Stimulated activated CD4-positive, alpha-beta T cell treated with anti-CD3 and anti-CD28 coated beads, Interleukin-12 subunit alpha, Interleukin-12 subunit beta, amount 100 ng/mL, for 48 hours (primary cell): ENCODE measurements around the gene ABCA2.
"Not testable (repeated sequence)": the region's sequence is repeated elsewhere in the genome, so short reads cannot be mapped to it uniquely, and the experiment has no call there.

Experiments used
- DNase-seq, 3 donors: peaks; one replicate each; pipeline ENCODE4 v3.0.0-alpha.2; 2020; ENCODE audit warnings: low read depth in 2 of 3, low spot score in 1 of 3

ABCA2 gene

DNA sequence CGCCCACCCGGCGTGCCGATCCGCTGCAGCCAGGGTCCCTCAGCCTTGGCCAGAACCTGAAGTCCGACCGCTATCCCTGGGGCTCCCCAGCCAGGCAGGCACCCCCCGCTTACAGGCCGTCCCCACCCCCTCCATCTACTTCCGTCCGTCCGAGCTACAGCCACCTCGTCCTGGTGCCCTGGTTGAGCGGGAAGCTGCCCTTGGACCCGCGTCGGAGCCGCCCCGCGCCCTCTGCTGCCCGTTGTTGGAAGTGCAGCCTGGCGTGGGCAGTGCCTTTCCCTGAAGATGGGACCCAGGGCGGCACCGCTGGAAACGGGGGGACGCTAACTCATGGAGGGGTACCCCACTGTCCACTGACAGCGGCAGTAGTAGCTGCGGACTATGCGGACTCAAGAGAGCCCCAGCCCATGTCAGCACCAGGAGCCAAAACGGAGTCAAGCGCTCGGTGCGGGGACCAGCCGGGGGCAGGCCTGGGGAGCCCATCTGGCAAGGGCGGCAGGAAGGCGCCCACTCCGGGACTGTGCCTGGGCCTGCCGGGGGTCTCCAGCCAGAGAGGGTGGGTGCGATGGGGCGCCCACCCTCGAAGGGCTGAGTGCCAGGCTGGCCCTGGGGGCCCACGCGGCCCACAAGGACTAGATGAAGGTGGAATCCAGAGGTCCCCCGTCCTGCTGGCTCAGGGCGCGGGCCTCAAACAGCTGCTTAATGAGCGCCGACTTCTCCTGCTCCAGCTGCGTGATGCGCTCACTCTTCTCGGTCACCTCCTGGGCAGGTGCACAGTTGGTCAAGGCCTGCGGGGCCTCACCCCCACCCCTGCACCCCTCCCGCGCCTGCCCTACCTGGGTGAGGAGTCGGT is 36.2 kb upstream of the ABCA2 start:
- DNase-seq = peak; percentile 36 to 67 (median 60)

DNA sequence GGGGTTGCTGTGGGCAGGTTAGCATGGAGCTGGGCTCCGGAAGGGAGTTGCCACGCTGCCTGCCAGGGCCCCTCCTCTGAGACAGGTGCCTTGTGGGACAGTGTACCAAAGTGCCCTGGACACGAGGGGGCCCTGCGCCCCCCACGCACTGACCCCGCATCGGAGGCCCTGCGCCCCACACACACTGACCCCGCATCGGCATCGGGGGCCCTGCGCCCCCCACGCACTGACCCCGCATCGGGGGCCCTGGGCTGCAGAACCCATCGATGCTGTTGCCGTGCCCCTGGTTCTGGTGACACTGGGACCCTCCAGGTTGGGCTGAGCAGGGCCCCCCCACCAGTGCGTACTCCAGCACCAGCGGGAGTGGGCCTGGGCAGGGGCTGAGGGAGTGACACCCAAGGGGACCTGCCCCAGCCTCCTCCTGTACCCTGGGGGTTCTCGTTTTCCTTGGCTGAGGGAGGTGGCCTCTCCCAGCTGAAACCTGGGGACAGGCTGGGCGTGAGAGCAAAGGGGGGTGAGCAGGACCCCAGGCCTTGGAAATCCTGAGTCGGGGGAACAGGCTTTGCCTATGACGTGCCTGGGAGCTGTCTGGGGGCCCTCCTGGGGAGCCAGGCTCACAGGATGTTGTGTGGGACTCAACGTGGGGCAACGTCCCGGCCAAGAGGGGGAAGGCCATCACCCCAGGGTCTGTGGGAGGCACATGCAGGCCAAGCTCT is 35.4 kb upstream of the ABCA2 start:
- DNase-seq = no peak

DNA sequence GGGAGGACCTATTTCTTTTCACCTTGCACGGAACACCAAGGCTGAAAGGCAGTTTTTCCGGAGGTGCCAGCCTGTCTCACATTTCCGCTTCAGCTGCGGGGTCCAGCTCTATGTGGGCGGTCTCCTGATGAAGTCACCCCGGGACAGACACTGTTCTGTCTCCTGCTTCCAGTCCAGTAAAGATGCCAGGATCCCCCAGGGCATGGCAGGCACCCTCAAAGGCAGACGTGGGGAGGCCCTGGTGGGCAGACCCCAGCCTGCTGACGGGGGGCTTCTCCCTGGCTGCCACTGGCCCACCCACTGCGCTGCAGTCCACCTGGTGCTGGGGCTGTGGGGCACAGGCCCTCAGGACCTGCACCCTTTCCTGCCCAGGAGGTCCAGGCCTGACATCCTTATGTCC is 34.8 kb upstream of the ABCA2 start:
- DNase-seq = not testable (repeated sequence)

DNA sequence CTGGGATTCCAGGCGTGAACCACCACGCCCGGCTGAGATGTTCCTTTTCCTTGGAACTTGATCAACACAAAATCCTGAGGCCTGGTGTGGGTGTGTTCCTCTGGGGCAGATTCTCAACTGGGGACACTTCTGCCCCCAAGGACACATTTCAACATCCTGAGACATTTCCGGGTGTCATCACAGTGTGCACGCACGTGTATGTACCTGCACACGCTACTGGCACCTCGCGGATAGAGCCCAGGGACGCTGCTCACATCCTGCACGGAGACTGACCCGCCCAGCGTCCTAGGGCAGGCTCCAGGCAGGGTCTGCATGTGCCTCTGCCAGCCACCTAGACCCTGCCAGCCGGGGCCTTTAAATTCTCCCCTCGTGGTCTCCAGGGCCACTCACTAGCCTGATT is 34.3 kb upstream of the ABCA2 start:
- DNase-seq = no peak

DNA sequence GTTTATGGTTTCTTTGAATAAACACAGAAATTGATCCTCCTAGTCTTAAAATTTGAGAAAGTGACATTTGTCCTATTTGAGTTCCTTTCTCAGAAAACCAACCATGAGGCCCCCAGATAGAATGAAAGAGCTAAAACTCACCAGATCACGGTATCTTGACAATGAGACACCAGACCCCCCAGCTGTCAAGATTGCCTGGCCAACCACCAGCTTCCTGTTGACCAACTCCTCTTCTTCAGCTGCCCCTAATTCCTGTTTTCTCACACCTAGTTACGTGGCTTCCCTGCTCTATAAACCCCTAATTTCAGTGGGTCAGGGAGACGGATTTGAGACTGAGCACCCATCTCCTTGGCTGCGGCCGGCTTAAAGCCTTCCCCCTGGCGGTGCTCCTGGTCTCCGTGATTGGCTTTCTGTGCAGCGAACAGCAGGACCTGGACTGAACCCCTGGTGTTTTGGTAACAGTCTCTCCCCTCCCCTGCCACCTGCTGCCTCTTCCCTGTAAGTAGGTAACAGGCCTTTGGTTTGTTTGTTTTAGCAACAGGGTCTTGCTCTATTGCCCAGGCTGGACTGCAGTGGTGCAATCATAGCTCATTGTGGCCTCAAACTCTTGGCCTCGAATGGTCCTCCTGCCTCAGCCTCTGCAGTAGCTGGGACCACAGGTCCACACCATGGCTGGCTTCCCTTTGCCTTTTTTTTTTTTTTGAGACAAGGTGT is 30.6 kb upstream of the ABCA2 start:
- DNase-seq = no peak

DNA sequence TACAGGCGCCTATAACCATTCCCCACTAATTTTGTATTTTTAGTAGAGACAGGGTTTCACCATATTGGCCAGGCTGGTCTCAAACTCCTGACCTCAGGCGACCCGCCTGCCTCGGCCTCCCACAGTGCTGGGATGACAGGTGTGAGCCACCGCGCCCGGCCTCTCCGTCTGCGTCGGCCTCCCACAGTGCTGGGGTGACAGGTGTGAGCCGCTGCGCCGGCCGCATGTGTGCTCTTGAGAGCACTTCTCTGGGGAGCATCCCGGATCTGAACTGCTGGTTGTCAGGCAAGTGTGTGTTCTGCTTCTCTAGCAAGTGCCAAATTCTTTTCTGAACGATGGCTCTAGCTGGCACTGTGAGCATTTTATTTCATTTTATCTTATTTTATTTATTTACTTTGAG is 29.5 kb upstream of the ABCA2 start:
- no peak for DNase-seq

DNA sequence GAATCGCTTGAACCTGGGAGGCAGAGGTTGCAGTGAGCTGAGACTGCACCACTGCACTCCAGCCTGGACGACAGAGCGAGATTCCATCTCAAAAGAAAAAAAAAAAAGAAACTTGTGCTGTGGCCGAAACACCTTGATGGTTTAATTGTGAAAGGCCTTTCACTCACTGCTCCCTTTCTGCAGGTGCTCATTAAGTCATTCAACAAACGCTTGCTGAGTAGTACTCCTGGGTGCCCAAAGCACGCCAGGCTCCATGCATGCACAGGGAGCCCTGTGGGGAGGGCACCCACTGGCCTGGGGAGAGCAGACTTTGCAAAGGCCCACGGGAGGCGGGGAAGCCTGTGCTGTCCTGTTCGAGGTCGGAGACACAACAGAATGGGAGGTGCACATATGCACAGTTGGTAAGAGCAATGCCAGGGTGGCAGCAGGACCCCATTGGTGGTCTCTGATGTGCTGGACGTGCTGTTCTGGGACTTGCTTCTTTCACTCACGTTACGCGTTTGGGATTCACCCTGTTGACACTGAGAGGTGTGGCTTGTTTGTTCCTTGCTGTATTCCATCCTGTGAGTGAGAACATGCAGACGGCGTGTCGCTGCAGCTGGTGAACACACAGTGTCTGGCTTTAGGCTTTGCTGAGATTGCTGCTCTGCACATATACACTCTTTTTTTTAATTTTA is 28.8 kb upstream of the ABCA2 start:
- DNase-seq = no peak

DNA sequence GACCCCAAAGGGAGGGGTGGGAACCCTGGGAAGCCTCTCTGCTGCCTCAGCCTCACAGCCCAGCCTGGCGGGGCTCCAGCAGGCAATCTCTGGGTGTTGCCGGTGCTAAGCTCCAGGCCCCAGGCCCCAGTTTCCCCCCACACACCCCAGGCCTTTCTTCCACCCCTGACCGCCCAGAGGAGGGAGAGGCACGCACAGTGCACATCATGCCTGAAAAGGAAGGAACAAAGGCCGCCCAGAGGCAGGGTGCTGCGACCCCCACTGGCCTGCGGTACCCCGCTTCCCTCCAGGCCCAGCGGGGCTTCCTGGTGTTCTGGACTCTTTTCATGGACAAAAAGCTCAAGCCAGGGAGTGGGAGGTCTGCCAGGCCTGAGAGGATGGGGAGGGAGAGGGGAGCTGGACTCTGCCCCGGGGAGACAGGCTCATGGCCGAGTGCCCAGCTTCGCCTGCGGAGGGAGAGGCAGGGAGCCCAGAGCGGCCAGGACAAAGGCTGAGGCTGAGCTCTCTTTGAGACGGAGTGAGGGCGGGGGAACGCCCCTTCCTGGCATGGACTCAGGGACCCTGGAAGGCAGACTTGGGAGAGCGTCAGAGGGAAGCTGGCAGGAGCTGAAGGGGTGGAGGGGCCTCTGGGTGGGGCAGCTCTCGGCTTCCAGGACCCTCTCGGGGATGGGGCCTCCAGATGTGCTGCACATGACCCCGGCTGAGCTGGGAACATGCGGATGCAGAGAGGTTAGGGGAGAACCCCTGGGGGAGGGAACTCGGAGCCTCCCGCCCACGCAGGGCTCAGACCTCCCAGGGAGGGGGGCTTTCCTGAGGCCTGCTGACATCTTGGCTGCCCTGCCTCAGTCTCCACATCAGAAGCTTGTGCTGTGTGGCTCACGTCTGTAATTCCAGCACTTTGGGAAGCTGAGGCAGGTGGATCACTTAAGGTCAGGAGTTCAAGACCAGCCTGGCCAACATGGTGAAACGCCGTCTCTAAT is 27.6 kb upstream of the ABCA2 start:
- DNase-seq = no peak

DNA sequence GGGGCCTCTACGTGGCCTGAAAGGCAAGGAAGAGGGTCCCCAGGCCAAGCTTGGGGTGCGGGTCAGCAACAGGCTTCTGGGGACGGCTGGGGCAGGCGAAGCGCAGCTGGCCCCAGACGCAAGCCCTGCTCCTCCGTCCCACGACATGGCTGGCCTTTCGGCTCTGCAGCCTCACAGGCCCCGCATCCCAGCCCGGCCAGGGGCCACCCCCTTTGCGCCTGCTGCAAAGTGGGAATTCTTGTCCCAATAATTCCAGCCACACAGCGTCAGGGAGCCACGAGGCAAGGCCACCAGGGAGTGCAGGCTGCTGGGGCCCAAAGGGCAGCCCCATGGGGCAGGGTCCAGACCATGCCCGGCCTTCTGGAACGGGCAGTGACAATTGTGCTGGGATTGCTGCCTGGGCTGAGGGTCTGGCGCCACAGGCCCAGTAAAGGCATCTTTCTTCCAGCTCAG is 26.9 kb upstream of the ABCA2 start:
- DNase-seq = no peak

DNA sequence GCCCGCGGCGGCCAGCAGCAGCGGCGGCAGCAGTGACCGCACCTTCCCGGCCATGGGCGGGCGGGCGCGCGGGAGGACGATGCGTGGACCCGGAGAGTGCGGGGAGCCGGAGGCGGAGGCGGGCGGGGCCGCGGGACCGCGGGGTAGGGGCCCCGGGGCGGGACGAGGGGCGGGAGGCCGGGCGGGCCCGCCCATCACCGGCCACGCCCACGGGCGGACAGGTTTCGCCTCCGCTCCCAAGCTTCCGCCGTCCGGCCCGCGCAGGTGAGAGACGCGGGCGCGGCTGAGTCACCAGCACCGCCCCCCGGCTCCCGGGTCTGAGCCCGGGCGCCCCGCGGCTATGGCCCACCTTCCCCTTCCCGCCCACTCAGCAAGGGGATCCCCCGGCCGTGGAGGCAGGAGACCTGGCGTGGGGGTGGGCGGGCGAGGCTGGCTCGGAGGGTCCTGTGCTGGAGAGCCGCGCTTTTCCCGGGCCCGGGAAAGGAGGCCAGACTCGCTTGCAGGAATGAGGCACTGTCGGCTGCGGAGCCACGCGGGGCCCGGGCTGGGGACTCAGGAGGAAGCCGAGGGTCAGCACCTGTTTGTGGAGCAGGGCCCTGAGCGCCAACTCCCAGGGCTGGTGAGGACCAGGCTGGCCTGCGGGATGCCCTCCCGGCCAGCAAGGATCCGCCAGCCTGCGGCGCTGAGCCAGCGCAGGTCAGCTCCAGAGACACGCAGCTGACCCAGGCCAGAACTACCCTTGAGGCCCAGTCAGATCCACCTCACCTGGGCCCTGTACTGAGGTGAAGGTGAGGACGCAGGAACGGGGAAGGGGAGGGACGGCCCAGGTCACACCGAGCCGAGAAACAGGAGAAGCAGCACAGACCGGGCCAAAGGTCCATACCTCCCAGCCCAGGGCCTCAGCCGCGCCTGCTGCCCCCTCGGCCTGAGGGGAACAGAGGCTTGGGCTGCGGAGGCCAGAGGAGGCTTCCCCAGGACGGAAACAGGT is 26.2 kb upstream of the ABCA2 start, which contains the start of gene ENTPD2:
TSS of gene ENTPD2 (minus strand) at position 118 of the 988 bp plus-strand sequence. CDS start at position 54, 64 bp downstream.
- DNase-seq = no peak

DNA sequence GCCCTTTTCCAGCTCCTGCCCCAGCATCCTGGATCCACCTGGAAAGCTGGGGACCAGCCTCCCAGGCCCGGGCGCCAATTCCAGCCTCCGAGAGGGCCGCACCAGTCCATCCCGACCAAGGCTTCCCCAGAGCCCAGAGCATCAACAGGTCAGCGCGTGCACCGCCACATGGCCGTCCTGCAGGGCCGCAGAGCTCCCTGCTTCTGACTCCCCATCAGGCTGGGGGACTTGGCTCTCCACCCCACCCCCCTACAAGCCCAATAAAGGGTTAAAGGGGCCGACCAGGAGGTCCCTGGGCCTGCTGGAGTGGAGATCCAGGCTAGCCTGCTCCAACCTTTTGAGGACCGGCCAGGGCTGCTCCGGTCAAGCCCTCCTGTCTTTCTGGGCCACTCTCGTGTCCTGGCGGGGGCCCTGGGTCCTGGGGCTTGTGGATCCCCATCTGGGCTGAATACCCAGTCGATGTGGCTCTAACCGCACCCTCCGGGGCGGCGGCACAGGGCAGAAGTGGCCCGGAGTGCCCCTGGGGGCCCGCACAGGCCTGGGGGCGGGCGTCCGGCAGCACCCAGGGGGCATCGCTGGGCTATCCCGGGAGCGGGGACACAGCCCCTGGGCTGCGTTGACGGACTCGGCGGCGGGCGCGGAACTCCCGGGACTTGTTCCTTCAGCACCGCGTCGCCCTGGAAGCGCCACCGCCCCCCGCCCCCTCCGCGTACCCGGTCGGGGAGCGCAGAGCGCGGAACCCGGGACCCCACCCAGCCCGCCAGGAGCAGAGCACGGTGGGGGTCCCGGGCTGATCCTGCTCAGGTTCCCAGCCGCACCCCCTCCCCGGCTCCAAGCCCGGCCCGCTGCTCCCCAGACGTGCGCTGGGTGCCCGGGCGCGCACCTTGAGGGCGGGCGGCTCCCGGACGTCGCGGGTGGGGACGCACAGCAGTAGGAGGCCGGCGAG is 25.2 kb upstream of the ABCA2 start:
- DNase-seq = no peak

DNA sequence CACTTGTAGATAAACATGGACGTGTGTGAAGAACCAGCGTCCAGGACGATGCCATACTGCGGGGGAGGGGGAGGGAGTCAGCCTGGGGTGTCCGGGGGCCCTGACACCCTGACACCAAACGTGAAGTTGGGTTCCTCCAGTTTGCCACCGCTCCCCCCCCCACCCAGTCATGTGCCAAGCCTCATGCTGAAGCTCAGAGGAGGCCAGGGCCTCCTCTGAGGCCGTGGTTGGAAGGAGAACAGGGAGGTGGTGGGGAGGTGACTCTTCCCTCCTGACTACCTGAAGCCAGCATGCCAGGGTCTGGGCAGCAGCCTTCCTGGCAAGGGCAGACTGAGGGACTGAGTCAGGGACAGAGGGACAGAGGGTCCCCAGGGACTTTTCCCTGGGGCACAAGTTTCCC is 24.3 kb upstream of the ABCA2 start:
- no peak for DNase-seq

DNA sequence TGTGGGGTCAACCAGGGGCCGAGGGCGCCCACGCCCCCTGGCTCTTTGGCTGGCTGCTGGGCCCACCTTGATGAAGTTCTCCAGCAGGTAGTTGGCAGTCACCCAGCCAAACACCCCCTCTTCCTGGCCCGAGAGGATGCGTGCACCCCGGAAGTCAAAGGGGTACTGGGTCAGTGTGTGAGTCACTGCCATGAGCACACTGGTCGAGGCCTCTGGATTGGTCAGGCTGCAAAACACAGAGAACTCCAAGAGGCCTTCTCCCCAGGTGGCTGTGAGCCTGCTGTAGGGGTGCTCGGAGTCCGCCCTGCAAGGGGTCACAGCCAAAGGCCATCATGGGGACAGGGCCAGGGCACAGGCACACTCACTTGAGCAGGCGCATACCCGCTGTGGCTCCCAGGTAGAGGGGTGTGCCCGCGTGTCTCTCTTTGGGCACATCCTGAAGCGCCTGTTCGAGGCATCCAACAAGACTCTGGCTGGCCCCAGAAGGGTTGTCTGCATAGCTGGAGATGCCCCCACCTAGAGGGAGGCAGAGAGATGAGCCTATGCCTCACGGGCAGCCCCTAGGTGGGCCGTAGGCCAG is 23.2 kb upstream of the ABCA2 start:
- DNase-seq = no peak

DNA sequence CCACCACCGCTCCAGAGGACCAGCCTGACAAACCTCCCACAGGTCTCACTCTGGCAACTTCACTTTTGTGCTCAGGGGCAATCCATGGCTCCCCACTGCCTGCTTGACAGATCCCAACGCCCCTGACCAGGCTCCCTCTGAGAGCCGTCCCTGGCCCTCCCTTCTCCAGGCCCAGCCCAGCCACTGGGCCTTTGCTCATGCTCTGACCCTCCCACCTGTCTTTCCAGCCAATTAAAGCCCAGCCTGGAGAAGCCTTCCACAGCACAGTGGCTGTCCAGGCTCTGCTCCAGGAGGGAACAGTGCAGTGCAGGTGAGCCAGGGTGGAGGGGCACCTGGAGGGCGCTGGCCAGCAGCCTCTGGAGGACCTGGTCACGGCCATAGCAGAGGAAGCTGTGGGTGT is 22.5 kb upstream of the ABCA2 start:
- DNase-seq = no peak

DNA sequence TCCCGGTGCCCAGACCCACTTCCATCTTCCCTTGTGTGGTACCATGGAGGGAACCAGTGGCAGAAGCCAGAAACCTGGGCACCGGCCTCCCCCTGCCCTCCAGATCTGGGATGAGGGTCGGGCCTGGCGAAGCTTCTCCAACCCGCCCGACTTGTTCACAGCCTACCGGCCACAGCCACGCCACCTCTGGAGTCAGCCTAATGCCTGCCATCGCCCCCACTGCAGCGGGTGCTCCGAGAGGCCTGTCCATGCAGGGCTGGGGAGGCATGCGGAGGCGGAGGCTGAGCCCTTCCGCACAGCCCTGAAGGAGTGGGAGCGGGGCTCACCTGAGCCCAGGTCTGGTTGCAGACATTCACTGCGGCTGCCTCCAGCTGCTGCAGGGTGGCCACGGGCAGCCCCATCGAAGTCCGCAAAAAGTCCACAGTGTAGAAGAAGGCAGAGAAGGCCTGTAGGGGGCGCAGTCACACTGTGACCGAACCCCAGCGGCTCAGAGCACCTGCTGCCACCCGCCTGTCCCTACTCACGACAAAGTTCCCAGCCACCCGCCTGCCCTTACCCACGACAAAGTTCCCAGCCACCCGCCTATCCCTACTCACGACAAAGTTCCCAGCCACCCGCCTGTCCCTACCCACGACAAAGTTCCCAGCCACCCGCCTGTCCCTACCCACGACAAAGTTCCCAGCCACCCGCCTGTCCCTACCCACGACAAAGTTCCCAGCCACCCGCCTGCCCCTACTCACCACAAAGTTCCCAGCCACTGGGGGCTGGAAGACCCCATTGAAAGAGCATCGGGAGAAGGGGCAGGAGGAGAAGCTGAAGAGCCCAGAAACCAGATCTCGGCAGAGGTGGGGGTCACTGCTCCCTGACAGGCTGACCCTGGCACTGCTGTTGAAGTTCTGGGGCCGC is 21.8 kb upstream of the ABCA2 start:
- DNase-seq = peak in 1 of 3 donors; percentile 60
